Epithelial cell of prostate (primary cell): ENCODE results near the gene MAP3K9.

Source experiments
- DNase-seq: peaks from one replicate; pipeline ENCODE4 v3.0.0-alpha.2; 2011; ENCODE audit warnings: low read depth, low spot score
- H3K27ac ChIP-seq: fragments of 450-650 bp; 2 replicates; pipeline ENCODE4 v1.5.1; 2017; ENCODE audit warnings: mild to moderate bottlenecking

Gene MAP3K9

GRCh38 chr14:70822530-70823185 lies 13.3 kb upstream of the MAP3K9 start:
- H3K27ac ChIP-seq: no peak overlapping the region
- no peak for DNase-seq

GRCh38 chr14:70821584-70822529 lies 12.5 kb upstream of the MAP3K9 start:
- no peak for DNase-seq
- H3K27ac ChIP-seq: no peak overlapping the region

GRCh38 chr14:70816525-70816924 lies 7.2 kb upstream of the MAP3K9 start:
- H3K27ac ChIP-seq: peak overlapping the region; percentile 39
- DNase-seq: no peak

- H3K27ac ChIP-seq: peak overlapping the region; percentile 87
- no peak for DNase-seq
Observed at GRCh38 chr14:70814466-70814865, 5.2 kb upstream of the MAP3K9 start.

- no peak for DNase-seq
- peak overlapping the region; percentile 87 for H3K27ac ChIP-seq
Observed at GRCh38 chr14:70812124-70812818, 3.0 kb upstream of the MAP3K9 start.

GRCh38 chr14:70811578-70811977 lies 2.3 kb upstream of the MAP3K9 start:
- H3K27ac ChIP-seq: peak overlapping the region; percentile 87
- DNase-seq: no peak

GRCh38 chr14:70811050-70811449 lies 1.7 kb upstream of the MAP3K9 start:
- DNase-seq: no peak
- H3K27ac ChIP-seq: peak overlapping the region; percentile 87

- no peak for DNase-seq
- peak overlapping the region; percentile 87 for H3K27ac ChIP-seq
Observed at GRCh38 chr14:70810621-70811020, 1.3 kb upstream of the MAP3K9 start.

- H3K27ac ChIP-seq: peak overlapping the region; percentile 87
- DNase-seq: no peak
Observed at GRCh38 chr14:70808416-70809224, 693 bp downstream of the MAP3K9 start.

- DNase-seq: no peak
- H3K27ac ChIP-seq: peak overlapping the region; percentile 87
Observed at GRCh38 chr14:70807898-70808415, 1.4 kb downstream of the MAP3K9 start.

- DNase-seq: no peak
- no peak overlapping the region for H3K27ac ChIP-seq
Observed at GRCh38 chr14:70804556-70805162, 4.7 kb downstream of the MAP3K9 start.

GRCh38 chr14:70803321-70804310 lies 5.7 kb downstream of the MAP3K9 start:
- DNase-seq: no peak

GRCh38 chr14:70802379-70802778 lies 6.9 kb downstream of the MAP3K9 start:
- no peak for DNase-seq
- peak overlapping the region; percentile 3 for H3K27ac ChIP-seq

More at GRCh38 chr14:70803321-70804310, 5.7 kb downstream of the MAP3K9 start:
- no peak overlapping the region for H3K27ac ChIP-seq

- peak overlapping the region; percentile 3 for H3K27ac ChIP-seq
- DNase-seq: no peak
Observed at GRCh38 chr14:70801836-70802235, 7.5 kb downstream of the MAP3K9 start.

GRCh38 chr14:70796551-70796950 lies 12.8 kb downstream of the MAP3K9 start:
- no peak for DNase-seq

GRCh38 chr14:70794294-70794693 lies 15.0 kb downstream of the MAP3K9 start:
- no peak overlapping the region for H3K27ac ChIP-seq
- DNase-seq: no peak

More at GRCh38 chr14:70796551-70796950, 12.8 kb downstream of the MAP3K9 start:
- no peak overlapping the region for H3K27ac ChIP-seq

GRCh38 chr14:70793637-70794036 lies 15.7 kb downstream of the MAP3K9 start:
- no peak overlapping the region for H3K27ac ChIP-seq
- DNase-seq: no peak

- H3K27ac ChIP-seq: no peak overlapping the region
- DNase-seq: no peak
Observed at GRCh38 chr14:70792939-70793338, 16.4 kb downstream of the MAP3K9 start.
